Muscle of leg (tissue), 11 donors: ENCODE results near the gene IMMP2L. TPM values are rescaled to one million over a fixed set of nuclear protein-coding genes. Genes with fewer than 3 reads are reported as not detected.

ENCODE experiments used
- DNase-seq: peaks from one replicate; pipeline ENCODE4 v3.0.0; 2013
- H3K27ac ChIP-seq: one replicate; pipeline ENCODE4 v1.5.1; 2013; ENCODE audit warnings: mild to moderate bottlenecking, low read length, control low read depth
- H3K27me3 ChIP-seq: one replicate; pipeline ENCODE4 v1.6.1; 2013; ENCODE audit warnings: low read length; ENCODE audit not compliant: control insufficient read depth, insufficient read depth
- H3K36me3 ChIP-seq: one replicate; pipeline ENCODE4 v1.6.1; 2013; ENCODE audit warnings: low read length; ENCODE audit not compliant: control insufficient read depth, insufficient read depth
- H3K4me1 ChIP-seq: one replicate; pipeline ENCODE4 v1.6.1; 2013; ENCODE audit warnings: low read length; ENCODE audit not compliant: control insufficient read depth, insufficient read depth
- H3K4me3 ChIP-seq: one replicate; pipeline ENCODE4 v1.5.1; 2013; ENCODE audit warnings: low read length, control low read depth
- H3K9me3 ChIP-seq: replicated peaks from 2 replicates; pipeline ENCODE4 v1.6.1; 2013; ENCODE audit warnings: low read depth, low read length; ENCODE audit not compliant: control insufficient read depth
- WGBS: methylation state at CpG from one replicate; pipeline ENCODE4 v1.1.5; 2013; ENCODE audit warnings: missing lambda C conversion rate; ENCODE audit not compliant: insufficient coverage; 5-methylcytosine and 5-hydroxymethylcytosine counted together
- polyA plus RNA-seq, 8 donors: library from polyadenylated mRNA; unstranded; fragments of 120-200 nt; gene quantifications; one replicate each; pipeline versions ENCODE4 v1.2.1 to v1.2.3, GENCODE V29; 2013; ENCODE audit warnings: inconsistent platforms in 1 of 8, low replicate concordance in 1 of 8; ENCODE audit not compliant: insufficient read length in 8 of 8, insufficient read depth in 1 of 8
- total RNA-seq: library from RNA; stranded (reverse); fragments of 120-200 nt; gene quantifications from one replicate; pipeline ENCODE4 v1.2.4, GENCODE V29; 2013

IMMP2L gene
- total and polyA plus RNA-seq, 9 donors = 15.0 to 20.4 (median 17.1) TPM

GRCh38 chr7:111210996-111211395 lies 351.3 kb downstream of the IMMP2L start:
- 86% methylated on average over 2 of the region's 3 CpGs for WGBS

GRCh38 chr7:111210043-111210442 lies 352.2 kb downstream of the IMMP2L start:
- no peak for DNase-seq
- H3K27me3 ChIP-seq = no peaks in the 10 kb centered on the region
- H3K27ac ChIP-seq = no peak overlapping the region
- H3K4me1 ChIP-seq = no peaks in the 10 kb centered on the region
- H3K4me3 ChIP-seq = no peak overlapping the region
- WGBS = no CpG with 5 or more reads among the region's 1 CpG
- H3K36me3 ChIP-seq = no peaks in the 10 kb centered on the region
- peaks cover 3% of the 10 kb centered on the region for H3K9me3 ChIP-seq

More at GRCh38 chr7:111210996-111211395, 351.3 kb downstream of the IMMP2L start:
- Histone ChIP-seq H3K27ac (no peak overlapping the region), H3K27me3 (no peaks in the 10 kb centered on the region), H3K9me3 (peaks cover 3% of the 10 kb centered on the region), H3K4me1 (no peaks in the 10 kb centered on the region), H3K4me3 (no peak overlapping the region), H3K36me3 (no peaks in the 10 kb centered on the region)
- DNase-seq = no peak

- Histone ChIP-seq H3K9me3 (no peaks in the 10 kb centered on the region), H3K4me1 (no peaks in the 10 kb centered on the region), H3K36me3 (no peaks in the 10 kb centered on the region), H3K27ac (no peak overlapping the region), H3K4me3 (no peak overlapping the region), H3K27me3 (no peaks in the 10 kb centered on the region)
- peak; percentile 65 for DNase-seq
- no CpG with 5 or more reads among the region's 1 CpG for WGBS
Measured at GRCh38 chr7:111205251-111205650, 357.0 kb downstream of the IMMP2L start.

GRCh38 chr7:111202321-111202720 lies 360.0 kb downstream of the IMMP2L start:
- no peaks in the 10 kb centered on the region for H3K4me1 ChIP-seq
- no peak for DNase-seq
- H3K4me3 ChIP-seq = no peak overlapping the region
- no CpG with 5 or more reads among the region's 4 CpGs for WGBS
- H3K9me3 ChIP-seq = no peaks in the 10 kb centered on the region
- H3K27ac ChIP-seq = no peak overlapping the region
- no peaks in the 10 kb centered on the region for H3K36me3 ChIP-seq
- H3K27me3 ChIP-seq = no peaks in the 10 kb centered on the region

GRCh38 chr7:111199643-111200042 lies 362.6 kb downstream of the IMMP2L start:
- Histone ChIP-seq H3K4me1 (no peaks in the 10 kb centered on the region), H3K36me3 (no peaks in the 10 kb centered on the region), H3K27me3 (no peaks in the 10 kb centered on the region), H3K4me3 (no peak overlapping the region), H3K27ac (no peak overlapping the region), H3K9me3 (no peaks in the 10 kb centered on the region)
- DNase-seq = no peak

- Histone ChIP-seq H3K4me3 (no peak overlapping the region), H3K27me3 (no peaks in the 10 kb centered on the region), H3K9me3 (no peaks in the 10 kb centered on the region), H3K36me3 (no peaks in the 10 kb centered on the region), H3K27ac (no peak overlapping the region), H3K4me1 (no peaks in the 10 kb centered on the region)
- WGBS = 74% methylated on average over 4 of the region's 4 CpGs
- peak; percentile 13 for DNase-seq
Measured at GRCh38 chr7:111198255-111198654, 364.0 kb downstream of the IMMP2L start.

GRCh38 chr7:111196655-111197054 lies 365.6 kb downstream of the IMMP2L start:
- no peaks in the 10 kb centered on the region for H3K9me3 ChIP-seq
- H3K4me3 ChIP-seq = no peak overlapping the region
- WGBS = no CpG with 5 or more reads among the region's 8 CpGs
- H3K27ac ChIP-seq = no peak overlapping the region
- H3K4me1 ChIP-seq = no peaks in the 10 kb centered on the region
- DNase-seq = no peak
- H3K36me3 ChIP-seq = no peaks in the 10 kb centered on the region
- H3K27me3 ChIP-seq = no peaks in the 10 kb centered on the region

GRCh38 chr7:111192614-111193413 lies 369.5 kb downstream of the IMMP2L start:
- no peaks in the 10 kb centered on the region for H3K4me1 ChIP-seq
- no peaks in the 10 kb centered on the region for H3K9me3 ChIP-seq
- no peak overlapping the region for H3K27ac ChIP-seq
- WGBS = no CpG with 5 or more reads among the region's 3 CpGs
- no peak overlapping the region for H3K4me3 ChIP-seq
- H3K36me3 ChIP-seq = no peaks in the 10 kb centered on the region
- no peaks in the 10 kb centered on the region for H3K27me3 ChIP-seq
- DNase-seq = no peak

GRCh38 chr7:111190804-111191203 lies 371.5 kb downstream of the IMMP2L start:
- no CpG with 5 or more reads among the region's 2 CpGs for WGBS
- Histone ChIP-seq H3K4me1 (no peaks in the 10 kb centered on the region), H3K27ac (no peak overlapping the region), H3K36me3 (no peaks in the 10 kb centered on the region), H3K9me3 (no peaks in the 10 kb centered on the region), H3K27me3 (no peaks in the 10 kb centered on the region), H3K4me3 (no peak overlapping the region)
- no peak for DNase-seq

GRCh38 chr7:111184987-111185386 lies 377.3 kb downstream of the IMMP2L start:
- Histone ChIP-seq H3K36me3 (no peaks in the 10 kb centered on the region), H3K9me3 (no peaks in the 10 kb centered on the region), H3K27ac (no peak overlapping the region), H3K4me1 (no peaks in the 10 kb centered on the region), H3K4me3 (no peak overlapping the region), H3K27me3 (no peaks in the 10 kb centered on the region)
- no CpG with 5 or more reads among the region's 3 CpGs for WGBS
- DNase-seq = no peak

- Histone ChIP-seq H3K4me3 (no peak overlapping the region), H3K27me3 (no peaks in the 10 kb centered on the region), H3K9me3 (no peaks in the 10 kb centered on the region), H3K36me3 (no peaks in the 10 kb centered on the region), H3K27ac (no peak overlapping the region), H3K4me1 (no peaks in the 10 kb centered on the region)
- peak; percentile 38 for DNase-seq
Measured at GRCh38 chr7:111183321-111183720, 379.0 kb downstream of the IMMP2L start.
